ENCODE results near the gene TCF15. TPM values are rescaled to one million over a fixed set of nuclear protein-coding genes. Genes with fewer than 3 reads are reported as not detected.

The TCF15 gene
- total RNA-seq, 6 experiments from 2014 or later, result not detected

DNA sequence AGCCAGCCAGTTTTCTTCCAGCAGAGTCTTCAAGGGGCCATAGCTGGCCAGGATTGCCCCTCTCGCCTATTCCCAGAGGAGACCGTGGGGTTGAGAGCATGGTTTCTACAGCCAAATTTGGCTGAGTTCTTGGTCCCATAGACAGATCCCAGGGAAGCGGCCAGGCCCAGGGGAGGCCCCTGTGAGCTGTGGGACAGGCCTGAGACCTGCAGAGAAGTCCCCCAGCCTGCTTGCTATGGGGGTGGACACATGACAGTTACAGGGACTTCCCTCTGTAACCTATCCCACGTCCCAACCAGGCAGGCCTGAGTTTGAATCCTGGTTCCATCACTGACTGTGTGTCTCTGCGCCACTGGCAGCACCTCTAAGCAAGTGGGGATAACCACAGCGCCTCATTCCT lies 2.6 kb downstream of the TCF15 start:
- no peaks in the 10 kb centered on the region for H3K4me1 Mint-ChIP-seq (ENCODE audit: low read depth)
- no peaks in the 10 kb centered on the region for H3K36me3 Mint-ChIP-seq (ENCODE audit: low read depth)
- H3K27me3 Mint-ChIP-seq (ENCODE audit: insufficient read depth), result peaks cover 46% of the 10 kb centered on the region
- H3K27ac Mint-ChIP-seq, result no peak overlapping the region
- no peaks in the 10 kb centered on the region for H3K9me3 Mint-ChIP-seq
- no peak for DNase-seq
- no peak overlapping the region for H3K4me3 Mint-ChIP-seq
- TF ChIP-seq, protein P1, sequence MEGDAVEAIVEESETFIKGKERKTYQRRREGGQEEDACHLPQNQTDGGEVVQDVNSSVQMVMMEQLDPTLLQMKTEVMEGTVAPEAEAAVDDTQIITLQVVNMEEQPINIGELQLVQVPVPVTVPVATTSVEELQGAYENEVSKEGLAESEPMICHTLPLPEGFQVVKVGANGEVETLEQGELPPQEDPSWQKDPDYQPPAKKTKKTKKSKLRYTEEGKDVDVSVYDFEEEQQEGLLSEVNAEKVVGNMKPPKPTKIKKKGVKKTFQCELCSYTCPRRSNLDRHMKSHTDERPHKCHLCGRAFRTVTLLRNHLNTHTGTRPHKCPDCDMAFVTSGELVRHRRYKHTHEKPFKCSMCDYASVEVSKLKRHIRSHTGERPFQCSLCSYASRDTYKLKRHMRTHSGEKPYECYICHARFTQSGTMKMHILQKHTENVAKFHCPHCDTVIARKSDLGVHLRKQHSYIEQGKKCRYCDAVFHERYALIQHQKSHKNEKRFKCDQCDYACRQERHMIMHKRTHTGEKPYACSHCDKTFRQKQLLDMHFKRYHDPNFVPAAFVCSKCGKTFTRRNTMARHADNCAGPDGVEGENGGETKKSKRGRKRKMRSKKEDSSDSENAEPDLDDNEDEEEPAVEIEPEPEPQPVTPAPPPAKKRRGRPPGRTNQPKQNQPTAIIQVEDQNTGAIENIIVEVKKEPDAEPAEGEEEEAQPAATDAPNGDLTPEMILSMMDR (IDR thresholded peaks at IDR 0.05), result no peak

DNA sequence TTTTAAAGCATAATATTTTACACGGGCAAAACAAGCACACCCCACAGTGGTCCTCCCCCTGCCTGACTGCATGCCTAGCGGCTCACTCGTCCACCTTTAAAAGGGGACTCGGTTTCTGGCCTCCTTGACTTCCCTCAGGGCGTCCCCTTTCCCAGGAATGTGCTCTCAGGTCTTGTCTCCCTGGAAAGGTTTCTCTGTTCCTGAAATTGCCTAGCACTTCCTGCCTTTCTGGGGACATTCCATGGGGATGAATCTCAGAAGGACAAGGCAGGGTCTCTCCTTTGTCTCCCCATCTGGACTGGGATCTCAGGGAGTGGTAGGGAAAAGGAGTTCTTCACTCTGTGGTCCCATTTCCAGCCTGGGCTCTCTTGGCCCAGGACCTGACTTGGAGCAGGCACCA lies 4.9 kb downstream of the TCF15 start:
- DNase-seq, result no peak
- peaks cover 34% of the 10 kb centered on the region for H3K27me3 Mint-ChIP-seq (ENCODE audit: insufficient read depth)
- no peaks in the 10 kb centered on the region for H3K9me3 Mint-ChIP-seq
- TF ChIP-seq, protein P1 (IDR thresholded peaks at IDR 0.05), result no peak
- H3K4me1 Mint-ChIP-seq (ENCODE audit: low read depth), result no peaks in the 10 kb centered on the region
- no peak overlapping the region for H3K27ac Mint-ChIP-seq
- no peaks in the 10 kb centered on the region for H3K36me3 Mint-ChIP-seq (ENCODE audit: low read depth)
- no peak overlapping the region for H3K4me3 Mint-ChIP-seq

DNA sequence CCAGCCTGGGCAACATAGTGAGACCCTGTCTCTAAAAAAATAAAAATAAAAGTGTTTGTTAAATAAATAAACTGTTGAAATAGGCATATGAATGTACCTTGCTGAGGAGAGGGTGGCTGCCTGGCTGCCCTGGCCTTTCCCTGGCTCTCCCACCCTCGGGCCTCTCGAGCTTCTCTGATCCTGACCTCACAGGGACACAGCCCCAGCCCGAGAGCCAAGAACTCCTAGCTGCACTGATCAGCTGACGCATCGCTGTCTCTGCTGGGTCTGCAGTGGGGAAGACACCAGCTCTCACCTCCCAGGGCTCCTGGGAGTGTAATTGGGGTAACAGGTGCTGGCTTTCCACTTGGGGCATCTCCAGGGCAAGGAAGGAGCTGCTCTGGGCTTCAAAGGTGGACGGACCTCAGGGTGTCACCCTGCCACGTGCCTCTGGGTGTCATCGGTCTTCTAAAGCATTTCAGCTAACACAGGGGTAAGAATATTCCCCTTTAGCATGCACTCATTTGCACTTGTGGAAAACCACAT lies 6.9 kb downstream of the TCF15 start:
- DNase-seq, result no peak
- Mint-ChIP-seq H3K27ac (no peak overlapping the region), H3K27me3 (ENCODE audit: insufficient read depth) (peaks cover 29% of the 10 kb centered on the region), H3K4me3 (no peak overlapping the region), H3K9me3 (no peaks in the 10 kb centered on the region), H3K36me3 (ENCODE audit: low read depth) (no peaks in the 10 kb centered on the region), H3K4me1 (ENCODE audit: low read depth) (no peaks in the 10 kb centered on the region)
- TF ChIP-seq, protein P1 (IDR thresholded peaks at IDR 0.05), result no peak

DNA sequence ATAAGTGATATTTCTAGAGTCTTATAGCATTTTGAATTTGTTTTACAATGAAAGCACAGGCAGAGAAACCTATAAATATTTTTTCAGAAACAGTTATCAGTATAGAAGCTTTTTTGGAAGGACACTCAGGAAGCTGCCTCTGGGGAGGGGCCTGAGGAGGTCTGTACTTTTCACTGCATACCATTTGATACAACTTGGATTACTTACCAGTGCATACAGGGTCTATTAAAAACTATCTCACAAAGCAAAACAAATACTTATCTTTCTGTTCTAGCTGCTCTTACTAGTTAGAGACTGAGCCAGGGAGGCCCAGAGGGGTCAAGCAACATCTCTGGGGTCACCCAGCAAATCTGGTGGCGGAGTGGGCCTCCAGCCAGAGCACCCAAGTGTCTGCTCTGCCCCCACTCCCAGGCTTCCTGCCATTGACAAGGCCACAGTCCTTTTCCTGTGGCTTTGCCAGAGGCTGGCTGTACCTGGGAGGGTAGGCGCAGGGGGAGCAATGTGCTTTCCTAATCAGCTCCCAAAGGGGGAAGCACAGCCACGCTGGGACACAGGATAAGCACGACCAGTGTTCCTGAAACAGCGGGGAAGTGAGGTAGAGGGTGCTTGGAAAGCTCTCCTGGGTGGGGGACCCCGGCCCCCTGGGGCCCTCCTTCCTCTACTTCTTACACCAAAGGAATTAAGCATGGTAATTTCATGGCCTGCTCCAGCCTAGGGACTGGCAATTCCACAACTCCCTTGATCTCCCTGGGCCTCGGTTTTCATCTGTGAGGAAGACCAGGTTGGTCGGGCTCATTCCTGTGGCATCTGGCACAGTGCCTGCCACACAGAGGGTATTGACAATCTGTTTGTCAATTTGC lies 7.8 kb downstream of the TCF15 start:
- DNase-seq, result no peak
- Mint-ChIP-seq H3K36me3 (ENCODE audit: low read depth) (no peaks in the 10 kb centered on the region), H3K27me3 (ENCODE audit: insufficient read depth) (peaks cover 23% of the 10 kb centered on the region), H3K9me3 (no peaks in the 10 kb centered on the region), H3K27ac (no peak overlapping the region), H3K4me1 (ENCODE audit: low read depth) (no peaks in the 10 kb centered on the region), H3K4me3 (no peak overlapping the region)
- TF ChIP-seq, protein P1 (IDR thresholded peaks at IDR 0.05), result no peak

DNA sequence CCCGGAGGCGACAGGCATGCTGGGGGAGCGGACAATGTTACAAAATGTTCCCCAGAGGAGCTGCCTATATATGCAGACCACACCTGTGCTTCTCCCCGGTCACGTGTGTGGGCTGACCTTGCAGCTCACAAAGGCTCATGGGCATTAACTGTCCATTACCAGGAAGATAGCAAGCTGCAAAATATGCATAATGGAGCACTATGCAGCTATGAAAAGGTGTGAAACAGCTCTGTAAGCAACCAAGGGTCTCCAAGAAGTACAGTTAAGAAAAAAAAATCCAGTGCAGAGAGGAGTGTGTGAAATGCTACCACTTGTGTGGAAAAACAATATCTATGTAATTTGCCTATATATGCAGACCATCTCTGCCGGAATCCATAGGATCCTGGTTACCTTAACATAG lies 9.4 kb downstream of the TCF15 start:
- DNase-seq, result no peak
- H3K9me3 Mint-ChIP-seq, result no peaks in the 10 kb centered on the region
- TF ChIP-seq, protein P1 (IDR thresholded peaks at IDR 0.05), result no peak
- no peaks in the 10 kb centered on the region for H3K4me1 Mint-ChIP-seq (ENCODE audit: low read depth)
- no peak overlapping the region for H3K4me3 Mint-ChIP-seq
- no peak overlapping the region for H3K27ac Mint-ChIP-seq
- no peaks in the 10 kb centered on the region for H3K36me3 Mint-ChIP-seq (ENCODE audit: low read depth)
- peaks cover 20% of the 10 kb centered on the region for H3K27me3 Mint-ChIP-seq (ENCODE audit: insufficient read depth)
